Pancreas (tissue), 10 donors: ENCODE measurements around the gene RSRC2. TPM values are rescaled to one million over a fixed set of nuclear protein-coding genes. Genes with fewer than 3 reads are reported as not detected.
A peak's percentile ranks its signal among the peaks of the same experiment; 100 is the strongest.

Experiments used
- ATAC-seq, 4 donors: fragments of 200-7000 bp; cut with Tn5 transposase; one replicate each; pipeline versions ENCODE4 v1.8.0 to v1.9.1; 2020; ENCODE audit warnings: mild to moderate bottlenecking in 4 of 4, moderate library complexity in 4 of 4
- DNase-seq, 6 donors: peaks; one replicate each; pipeline ENCODE4 v3.0.0-alpha.2; 2020
- FAIRE-seq: peaks from 2 replicates; lab custom pipeline; 2012; peaks lifted over from hg19 to GRCh38; lab: Jason Lieb, UNC
- H3K27ac ChIP-seq, 4 donors: fragments of 200-600 bp; sonication (generic); 1 replicate in 3 of 4; 2 replicates in 1 of 4; pipeline versions ENCODE4 v1.5.0 to v1.8.0; 2020
- H3K27me3 ChIP-seq, 4 donors: fragments of 200-600 bp; one replicate each; pipeline ENCODE4 v1.8.0; 2021
- H3K36me3 ChIP-seq, 3 donors: fragments of 200-600 bp; sonication (generic) in 1 of 3; one replicate each; pipeline versions ENCODE4 v1.5.0 to v1.8.0; 2020 to 2021
- H3K4me1 ChIP-seq, 3 donors: fragments of 200-600 bp; one replicate each; pipeline ENCODE4 v1.8.0; 2021
- H3K4me3 ChIP-seq, 4 donors: fragments of 200-600 bp; sonication (generic) in 2 of 4; one replicate each; pipeline versions ENCODE4 v1.5.0 to v1.8.0; 2020 to 2021
- H3K9me3 ChIP-seq, 4 donors: fragments of 200-600 bp; one replicate each; pipeline ENCODE4 v1.8.0; 2021
- WGBS, 2 donors: extraction: QIAGEN DNeasy Blood & Tissue Kit; methylation state at CpG; one replicate each; pipeline ENCODE4 v1.1.7; 2013; 5-methylcytosine and 5-hydroxymethylcytosine counted together
- intact Hi-C, 3 donors: fragments of 100-400 bp; cut with DNase I; formaldehyde crosslinking; loops; one replicate each; pipeline versions ENCODE4 v1.11.1 to v1.14.2; 2022
- polyA plus RNA-seq, 2 donors: library from polyadenylated mRNA; stranded (reverse); fragments of 200-250 nt; gene quantifications; one replicate each; pipeline ENCODE4 v1.2.3, GENCODE V29; 2013
- total RNA-seq, 6 donors: library from RNA; stranded (reverse); fragmentation: NEBNext Ultra II Directional in 4 of 6; extraction: Animal tissue kit (Norgen Biotek cat#: 25700) in 4 of 6; gene quantifications; one replicate each; pipeline versions ENCODE4 v1.2.1 to v1.2.4, GENCODE V29; 2021 to 2023
- TF ChIP-seq, protein P1 (sequence below), 4 donors: fragments of 200-600 bp; sonication (generic) in 3 of 4; IDR thresholded peaks; one replicate each; pipeline versions ENCODE4 v1.5.0 to v1.8.0; 2021; ENCODE audit warnings: antibody characterized with exemption in 4 of 4
- donor health status: healthy with polysubstance abuse.
- donor health status: DM: no; HTN: no; CAD: no; lungs with moderate emphysema.
- donor health status: DM: no; HTN: no; CAD: no.
- donor health status: control.
- donor health status: control.
- donor health status: Bipolar disorder and iron deficiency.
- donor health status: DM: yes; HTN: yes; CAD: no.
- donor health status: DM: no; HTN: no; CAD: no.
- donor health status: DM: no; HTN: no; CAD: no.
- donor health status: DM: yes; HTN: yes; CAD: no.

Gene RSRC2
- total and polyA plus RNA-seq, 8 donors = 17.1 to 70.6 (median 28.2) TPM

GRCh38 chr12:122544537-122544936 lies 17.8 kb upstream of the RSRC2 start:
- no peak overlapping the region for H3K27ac ChIP-seq
- H3K9me3 ChIP-seq = no peaks in the 10 kb centered on the region
- TF ChIP-seq, protein P1, sequence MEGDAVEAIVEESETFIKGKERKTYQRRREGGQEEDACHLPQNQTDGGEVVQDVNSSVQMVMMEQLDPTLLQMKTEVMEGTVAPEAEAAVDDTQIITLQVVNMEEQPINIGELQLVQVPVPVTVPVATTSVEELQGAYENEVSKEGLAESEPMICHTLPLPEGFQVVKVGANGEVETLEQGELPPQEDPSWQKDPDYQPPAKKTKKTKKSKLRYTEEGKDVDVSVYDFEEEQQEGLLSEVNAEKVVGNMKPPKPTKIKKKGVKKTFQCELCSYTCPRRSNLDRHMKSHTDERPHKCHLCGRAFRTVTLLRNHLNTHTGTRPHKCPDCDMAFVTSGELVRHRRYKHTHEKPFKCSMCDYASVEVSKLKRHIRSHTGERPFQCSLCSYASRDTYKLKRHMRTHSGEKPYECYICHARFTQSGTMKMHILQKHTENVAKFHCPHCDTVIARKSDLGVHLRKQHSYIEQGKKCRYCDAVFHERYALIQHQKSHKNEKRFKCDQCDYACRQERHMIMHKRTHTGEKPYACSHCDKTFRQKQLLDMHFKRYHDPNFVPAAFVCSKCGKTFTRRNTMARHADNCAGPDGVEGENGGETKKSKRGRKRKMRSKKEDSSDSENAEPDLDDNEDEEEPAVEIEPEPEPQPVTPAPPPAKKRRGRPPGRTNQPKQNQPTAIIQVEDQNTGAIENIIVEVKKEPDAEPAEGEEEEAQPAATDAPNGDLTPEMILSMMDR (IDR thresholded peaks at IDR 0.05) = no peak
- DNase-seq (no peak), FAIRE-seq (no peak), ATAC-seq (no peak)
- no peak overlapping the region for H3K4me3 ChIP-seq
- H3K4me1 ChIP-seq = peaks cover 0 to under 1% (median 0%) of the 10 kb centered on the region in 3 donors
- WGBS, 2 donors = 93 to 97% methylated on average over 2 of the region's 2 CpGs
- H3K36me3 ChIP-seq = no peaks in the 10 kb centered on the region
- no peaks in the 10 kb centered on the region for H3K27me3 ChIP-seq
- intact Hi-C loops = no loop called here

DNA sequence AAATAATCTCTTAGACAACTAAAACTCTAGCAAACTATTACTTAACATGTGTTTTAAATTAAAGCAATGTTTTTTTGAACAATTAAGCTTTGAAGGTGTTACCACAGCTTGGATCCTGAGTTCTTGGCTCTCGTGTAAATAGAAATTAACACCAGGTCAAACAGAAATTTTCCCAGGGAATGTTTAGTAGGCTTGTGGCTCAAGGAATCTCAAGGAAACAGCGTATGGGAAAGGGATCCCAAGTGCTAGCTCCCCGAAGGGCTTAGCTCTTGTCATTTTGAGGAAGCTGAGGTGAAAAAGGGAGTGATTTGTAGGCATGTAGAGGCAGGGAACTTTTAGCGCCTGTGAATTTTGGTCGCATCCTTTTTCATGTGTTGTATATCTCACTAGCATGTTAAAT lies 11.8 kb upstream of the RSRC2 start:
- H3K4me3 ChIP-seq = no peak overlapping the region
- no peaks in the 10 kb centered on the region for H3K36me3 ChIP-seq
- H3K27ac ChIP-seq = peak overlapping the region in 2 of 4 donors; percentile 42 to 48
- no peaks in the 10 kb centered on the region for H3K27me3 ChIP-seq
- FAIRE-seq (no peak), DNase-seq (no peak), ATAC-seq (peak; percentile 44 to 88 (median 71))
- H3K9me3 ChIP-seq = no peaks in the 10 kb centered on the region
- peaks cover 0 to 4% (median 0%) of the 10 kb centered on the region in 3 donors for H3K4me1 ChIP-seq
- 38 to 48% methylated on average over 5 of the region's 5 CpGs for WGBS, 2 donors
- TF ChIP-seq, protein P1 (IDR thresholded peaks at IDR 0.05) = no peak
- intact Hi-C loops = no loop called here

DNA sequence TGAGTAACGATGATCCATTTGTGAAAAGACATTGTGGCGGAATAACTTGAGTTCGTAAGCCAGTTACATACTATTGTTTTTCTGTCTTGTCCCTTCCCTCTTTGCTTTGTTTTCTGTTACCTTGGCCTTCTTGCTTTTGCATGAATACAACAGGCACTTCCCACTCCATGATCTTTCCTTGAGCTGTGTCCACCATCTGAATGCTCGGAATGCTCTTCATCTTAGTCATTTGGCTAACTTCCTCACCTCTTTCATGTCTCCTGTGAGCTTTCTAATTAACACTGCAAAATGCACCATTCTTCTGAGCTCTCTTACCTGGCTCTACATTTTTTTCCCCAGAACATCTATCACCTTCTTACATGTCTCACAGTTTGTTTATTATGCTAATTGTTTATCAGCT lies 10.3 kb upstream of the RSRC2 start:
- Histone ChIP-seq H3K27ac (no peak overlapping the region), H3K36me3 (no peaks in the 10 kb centered on the region), H3K9me3 (no peaks in the 10 kb centered on the region), H3K4me3 (no peak overlapping the region), H3K4me1 (peaks cover 0 to 4% (median 0%) of the 10 kb centered on the region in 3 donors), H3K27me3 (no peaks in the 10 kb centered on the region)
- 98% methylated on average over 4 of the region's 4 CpGs for WGBS, 2 donors
- no peak for FAIRE-seq
- TF ChIP-seq, protein P1 (IDR thresholded peaks at IDR 0.05) = no peak
- DNase-seq = no peak
- no peak for ATAC-seq
- intact Hi-C loops = no loop called here

DNA sequence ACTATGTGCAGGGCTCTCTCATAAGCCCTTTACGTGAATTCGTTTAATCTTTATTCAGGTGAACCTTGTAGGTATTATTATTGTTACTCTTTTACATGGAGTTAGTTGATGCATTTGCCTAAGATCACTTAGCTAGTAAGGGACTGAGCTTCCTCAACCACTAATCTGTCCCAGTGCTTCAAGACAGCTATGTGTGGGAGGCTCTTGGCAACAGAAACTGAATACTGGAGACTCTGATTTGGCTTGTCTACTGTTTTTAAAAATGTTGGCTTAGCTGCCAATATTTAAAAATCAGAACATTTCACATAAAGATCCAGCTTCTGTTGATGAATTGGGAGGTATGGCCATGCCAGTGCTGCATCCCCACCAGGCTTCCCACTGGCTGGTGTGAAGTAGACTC lies 7.1 kb upstream of the RSRC2 start:
- Histone ChIP-seq H3K27ac (no peak overlapping the region), H3K4me3 (no peak overlapping the region), H3K27me3 (no peaks in the 10 kb centered on the region), H3K4me1 (no peaks in the 10 kb centered on the region), H3K36me3 (no peaks in the 10 kb centered on the region), H3K9me3 (no peaks in the 10 kb centered on the region)
- TF ChIP-seq, protein P1 (IDR thresholded peaks at IDR 0.05) = no peak
- 88 to 93% methylated on average over 2 of the region's 2 CpGs for WGBS, 2 donors
- no peak for DNase-seq
- FAIRE-seq = no peak
- intact Hi-C loops = no loop called here
- no peak for ATAC-seq

GRCh38 chr12:122528992-122529391 lies 2.3 kb upstream of the RSRC2 start:
- no peaks in the 10 kb centered on the region for H3K27me3 ChIP-seq
- no peaks in the 10 kb centered on the region for H3K36me3 ChIP-seq
- H3K4me1 ChIP-seq = peaks cover 7 to 19% (median 15%) of the 10 kb centered on the region in 3 donors
- TF ChIP-seq, protein P1 (IDR thresholded peaks at IDR 0.05) = no peak
- H3K9me3 ChIP-seq = no peaks in the 10 kb centered on the region
- DNase-seq (no peak), FAIRE-seq (no peak), ATAC-seq (no peak)
- 97 to 100% methylated on average over 6 of the region's 6 CpGs for WGBS, 2 donors
- no peak overlapping the region for H3K27ac ChIP-seq
- no peak overlapping the region for H3K4me3 ChIP-seq
- intact Hi-C loops = no loop called here
